WTC11 (cell line): ENCODE measurements around the gene CYYR1. TPM values are rescaled to one million over a fixed set of nuclear protein-coding genes. Genes with fewer than 3 reads are reported as not detected.

ENCODE experiments used
- ATAC-seq: fragments of 200-7000 bp; cut with Tn5 transposase; 2 replicates; pipeline ENCODE4 v1.10.0; 2021; ENCODE audit warnings: mild to moderate bottlenecking, moderate library complexity
- CTCF ChIA-PET: fragments of 300-600 bp; sonication (Branson Sonifier 250); formaldehyde crosslinking; loops from one replicate; lab custom pipeline; 2021; ENCODE audit warnings: antibody characterized with exemption; lab: Charles Lee
- POLR2A ChIA-PET: fragments of 350-600 bp; sonication (Branson Sonifier 250); formaldehyde crosslinking; loops from one replicate; lab custom pipeline; 2021; ENCODE audit warnings: antibody characterized with exemption; lab: Charles Lee
- DNase-seq: peaks from one replicate; pipeline ENCODE4 v3.0.0; 2021; ENCODE audit warnings: low spot score
- H3K27ac Mint-ChIP-seq: 2 replicates; pipeline ENCODE4 v1.8.0; 2021; ENCODE audit warnings: mixed read lengths
- H3K27me3 Mint-ChIP-seq: 2 replicates; pipeline ENCODE4 v1.8.0; 2021; ENCODE audit warnings: low read depth, mild to moderate bottlenecking, moderate library complexity, mixed read lengths
- H3K36me3 Mint-ChIP-seq: 2 replicates; pipeline ENCODE4 v1.8.0; 2021; ENCODE audit warnings: mixed read lengths
- H3K4me1 Mint-ChIP-seq: 2 replicates; pipeline ENCODE4 v1.8.0; 2022; ENCODE audit warnings: mixed read lengths
- H3K4me3 Mint-ChIP-seq: 2 replicates; pipeline ENCODE4 v1.8.0; 2021; ENCODE audit warnings: mild to moderate bottlenecking, moderate library complexity, mixed read lengths
- H3K9me3 Mint-ChIP-seq: 2 replicates; pipeline ENCODE4 v1.8.0; 2021; ENCODE audit warnings: mixed read lengths
- ATF1 ChIP-seq: sonication (generic); formaldehyde crosslinking; IDR thresholded peaks from 2 replicates; pipeline ENCODE4 v1.8.1; 2023; ENCODE audit warnings: mild to moderate bottlenecking, moderate library complexity, missing genetic modification reagents
- CDX4 ChIP-seq: fragments of 250-450 bp; sonication (Bioruptor Pico); IDR thresholded peaks from 2 replicates; pipeline ENCODE4 v1.9.0; 2021; ENCODE audit warnings: moderate library complexity, mild to moderate bottlenecking, inconsistent platforms, borderline replicate concordance
- CREB1 ChIP-seq: sonication (generic); formaldehyde crosslinking; IDR thresholded peaks from 2 replicates; pipeline ENCODE4 v1.8.0; 2023; ENCODE audit warnings: mild to moderate bottlenecking, missing genetic modification reagents
- CREM ChIP-seq: sonication (generic); formaldehyde crosslinking; IDR thresholded peaks from 2 replicates; pipeline ENCODE4 v1.8.1; 2022; ENCODE audit warnings: mild to moderate bottlenecking, missing genetic modification reagents, moderate library complexity
- ESRRA ChIP-seq: sonication (generic); formaldehyde crosslinking; IDR thresholded peaks from 2 replicates; pipeline ENCODE4 v1.8.1; 2022; ENCODE audit warnings: mild to moderate bottlenecking, missing genetic modification reagents, borderline replicate concordance
- ETV6 ChIP-seq: sonication (generic); formaldehyde crosslinking; IDR thresholded peaks from 2 replicates; pipeline ENCODE4 v1.8.1; 2022; ENCODE audit warnings: mild to moderate bottlenecking, missing genetic modification reagents
- FOXJ3 ChIP-seq: sonication (generic); formaldehyde crosslinking; IDR thresholded peaks from 2 replicates; pipeline ENCODE4 v1.9.0; 2021; ENCODE audit warnings: missing genetic modification reagents, mild to moderate bottlenecking, borderline replicate concordance
- FOXK1 ChIP-seq: sonication (generic); formaldehyde crosslinking; IDR thresholded peaks from 2 replicates; pipeline ENCODE4 v1.8.0; 2022; ENCODE audit warnings: mild to moderate bottlenecking, moderate library complexity, missing genetic modification reagents
- FOXP1 ChIP-seq: sonication (generic); formaldehyde crosslinking; IDR thresholded peaks from 2 replicates; pipeline ENCODE4 v1.8.0; 2022; ENCODE audit warnings: missing genetic modification reagents, mild to moderate bottlenecking, moderate library complexity, borderline replicate concordance
- GTF2I ChIP-seq: fragments of 250-450 bp; sonication (Bioruptor Pico); conservative IDR thresholded peaks from 2 replicates; pipeline ENCODE4 v1.4.0; 2021; ENCODE audit warnings: mild to moderate bottlenecking
- HMGXB4 ChIP-seq: sonication (generic); formaldehyde crosslinking; IDR thresholded peaks from 2 replicates; pipeline ENCODE4 v1.8.1; 2023; ENCODE audit warnings: mild to moderate bottlenecking, moderate library complexity, missing genetic modification reagents
- IRF2 ChIP-seq: sonication (generic); formaldehyde crosslinking; IDR thresholded peaks from 2 replicates; pipeline ENCODE4 v1.8.0; 2022; ENCODE audit warnings: low read depth, missing genetic modification reagents, borderline replicate concordance
- JAZF1 ChIP-seq: fragments of 250-450 bp; sonication (Bioruptor Pico); IDR thresholded peaks from 2 replicates; pipeline ENCODE4 v1.9.0; 2021; ENCODE audit warnings: moderate library complexity, mild to moderate bottlenecking, inconsistent platforms
- KAT7 ChIP-seq: sonication (generic); formaldehyde crosslinking; IDR thresholded peaks from 2 replicates; pipeline ENCODE4 v1.8.1; 2023; ENCODE audit warnings: missing genetic modification reagents, mild to moderate bottlenecking, borderline replicate concordance
- NFYB ChIP-seq: sonication (generic); formaldehyde crosslinking; conservative IDR thresholded peaks from 2 replicates; pipeline ENCODE4 v1.8.0; 2022; ENCODE audit warnings: low read depth, missing genetic modification reagents
- OVOL2 ChIP-seq: fragments of 250-450 bp; sonication (Bioruptor Pico); IDR thresholded peaks from 2 replicates; pipeline ENCODE4 v1.9.0; 2021; ENCODE audit warnings: mild to moderate bottlenecking, borderline replicate concordance
- SMAD3 ChIP-seq: sonication (generic); formaldehyde crosslinking; IDR thresholded peaks from 2 replicates; pipeline ENCODE4 v1.8.0; 2022; ENCODE audit warnings: missing genetic modification reagents, mild to moderate bottlenecking, borderline replicate concordance
- SOX15 ChIP-seq: fragments of 250-450 bp; sonication (Bioruptor Pico); IDR thresholded peaks from 2 replicates; pipeline ENCODE4 v1.9.0; 2021; ENCODE audit warnings: mild to moderate bottlenecking
- TCF7 ChIP-seq: sonication (generic); formaldehyde crosslinking; IDR thresholded peaks from 2 replicates; pipeline ENCODE4 v1.8.0; 2022; ENCODE audit warnings: mild to moderate bottlenecking, low read depth, missing genetic modification reagents, moderate library complexity
- USF2 ChIP-seq: sonication (generic); formaldehyde crosslinking; IDR thresholded peaks from 2 replicates; pipeline ENCODE4 v1.8.1; 2023; ENCODE audit warnings: mild to moderate bottlenecking, missing genetic modification reagents, moderate library complexity
- ZNF121 ChIP-seq: sonication (generic); formaldehyde crosslinking; IDR thresholded peaks from 2 replicates; pipeline ENCODE4 v1.8.0; 2023; ENCODE audit warnings: missing genetic modification reagents
- ZNF396 ChIP-seq: fragments of 250-450 bp; sonication (Bioruptor Pico); IDR thresholded peaks from 2 replicates; pipeline ENCODE4 v1.8.0; 2021; ENCODE audit warnings: mild to moderate bottlenecking, moderate library complexity, borderline replicate concordance
- total RNA-seq: library from RNA; stranded (reverse); gene quantifications from 3 replicates; pipeline ENCODE4 v1.2.3, GENCODE V29; 2021
- TF ChIP-seq, protein P1 (sequence below): sonication (generic); formaldehyde crosslinking; IDR thresholded peaks from 2 replicates; pipeline ENCODE4 v1.8.1; 2023; ENCODE audit warnings: mild to moderate bottlenecking, missing genetic modification reagents, borderline replicate concordance
- TF ChIP-seq, protein P2 (sequence below): fragments of 250-450 bp; sonication (Bioruptor Pico); IDR thresholded peaks from 2 replicates; pipeline ENCODE4 v2.1.2; 2022; ENCODE audit warnings: mild to moderate bottlenecking, moderate library complexity
- TF ChIP-seq, protein P3 (sequence below): sonication (generic); formaldehyde crosslinking; IDR thresholded peaks from 2 replicates; pipeline ENCODE4 v1.8.1; 2023; ENCODE audit warnings: mild to moderate bottlenecking, missing genetic modification reagents

The CYYR1 gene
- total RNA-seq, 1 experiment from 2014 or later, result 29.3 TPM

DNA sequence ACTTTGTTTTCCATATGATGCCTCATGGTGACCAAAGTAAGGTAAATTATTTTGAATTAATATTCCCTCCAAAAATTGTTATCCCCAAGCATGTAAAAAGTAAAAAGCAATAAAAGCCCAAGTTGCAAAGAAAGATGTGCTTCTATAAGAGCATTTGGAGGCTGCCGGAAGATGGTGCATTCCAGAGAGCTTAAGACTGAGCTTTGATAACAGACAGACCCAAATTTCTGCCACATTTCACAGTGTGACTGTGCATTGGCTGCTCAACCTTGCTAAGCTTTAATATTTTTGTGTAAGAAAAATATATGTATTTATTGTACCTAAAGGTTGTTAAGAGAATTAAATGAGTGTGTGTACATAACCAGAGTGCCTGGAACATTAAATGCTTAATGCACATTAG, 67.9 kb downstream of the CYYR1 start:
- Mint-ChIP-seq H3K4me3 (no peak overlapping the region), H3K27me3 (no peaks in the 10 kb centered on the region), H3K27ac (no peak overlapping the region), H3K4me1 (no peaks in the 10 kb centered on the region), H3K36me3 (no peaks in the 10 kb centered on the region), H3K9me3 (peaks cover 3% of the 10 kb centered on the region; the same call in 1 of the 2 replicates)
- POLR2A ChIA-PET, result no interaction called here
- ATAC-seq, result no peak
- CTCF ChIA-PET, result interaction anchor here (0.6 kb wide), 1 partner anchor 9 kb away, joined by 3 read pairs; no protein-coding TSS in a partner anchor
- TF ChIP-seq ZNF121 (CRISPR knock-in tag), result no peak
- TF ChIP-seq SMAD3 (CRISPR knock-in tag), result no peak
- TF ChIP-seq ATF1, result no peak
- no peak for TF ChIP-seq FOXK1 (CRISPR knock-in tag)
- no peak for TF ChIP-seq GTF2I (CRISPR knock-in tag)
- TF ChIP-seq ETV6, result no peak
- TF ChIP-seq, protein P1, sequence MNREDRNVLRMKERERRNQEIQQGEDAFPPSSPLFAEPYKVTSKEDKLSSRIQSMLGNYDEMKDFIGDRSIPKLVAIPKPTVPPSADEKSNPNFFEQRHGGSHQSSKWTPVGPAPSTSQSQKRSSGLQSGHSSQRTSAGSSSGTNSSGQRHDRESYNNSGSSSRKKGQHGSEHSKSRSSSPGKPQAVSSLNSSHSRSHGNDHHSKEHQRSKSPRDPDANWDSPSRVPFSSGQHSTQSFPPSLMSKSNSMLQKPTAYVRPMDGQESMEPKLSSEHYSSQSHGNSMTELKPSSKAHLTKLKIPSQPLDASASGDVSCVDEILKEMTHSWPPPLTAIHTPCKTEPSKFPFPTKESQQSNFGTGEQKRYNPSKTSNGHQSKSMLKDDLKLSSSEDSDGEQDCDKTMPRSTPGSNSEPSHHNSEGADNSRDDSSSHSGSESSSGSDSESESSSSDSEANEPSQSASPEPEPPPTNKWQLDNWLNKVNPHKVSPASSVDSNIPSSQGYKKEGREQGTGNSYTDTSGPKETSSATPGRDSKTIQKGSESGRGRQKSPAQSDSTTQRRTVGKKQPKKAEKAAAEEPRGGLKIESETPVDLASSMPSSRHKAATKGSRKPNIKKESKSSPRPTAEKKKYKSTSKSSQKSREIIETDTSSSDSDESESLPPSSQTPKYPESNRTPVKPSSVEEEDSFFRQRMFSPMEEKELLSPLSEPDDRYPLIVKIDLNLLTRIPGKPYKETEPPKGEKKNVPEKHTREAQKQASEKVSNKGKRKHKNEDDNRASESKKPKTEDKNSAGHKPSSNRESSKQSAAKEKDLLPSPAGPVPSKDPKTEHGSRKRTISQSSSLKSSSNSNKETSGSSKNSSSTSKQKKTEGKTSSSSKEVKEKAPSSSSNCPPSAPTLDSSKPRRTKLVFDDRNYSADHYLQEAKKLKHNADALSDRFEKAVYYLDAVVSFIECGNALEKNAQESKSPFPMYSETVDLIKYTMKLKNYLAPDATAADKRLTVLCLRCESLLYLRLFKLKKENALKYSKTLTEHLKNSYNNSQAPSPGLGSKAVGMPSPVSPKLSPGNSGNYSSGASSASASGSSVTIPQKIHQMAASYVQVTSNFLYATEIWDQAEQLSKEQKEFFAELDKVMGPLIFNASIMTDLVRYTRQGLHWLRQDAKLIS (CRISPR knock-in tag), result no peak
- TF ChIP-seq TCF7, result no peak
- no peak for TF ChIP-seq ESRRA
- no peak for TF ChIP-seq JAZF1 (CRISPR knock-in tag)
- TF ChIP-seq HMGXB4 (CRISPR knock-in tag), result no peak
- TF ChIP-seq FOXJ3, result no peak
- no peak for TF ChIP-seq IRF2 (CRISPR knock-in tag)
- TF ChIP-seq OVOL2 (CRISPR knock-in tag), result no peak
- TF ChIP-seq CREB1 (CRISPR knock-in tag), result no peak
- TF ChIP-seq NFYB (CRISPR knock-in tag), result no peak
- TF ChIP-seq, protein P2, sequence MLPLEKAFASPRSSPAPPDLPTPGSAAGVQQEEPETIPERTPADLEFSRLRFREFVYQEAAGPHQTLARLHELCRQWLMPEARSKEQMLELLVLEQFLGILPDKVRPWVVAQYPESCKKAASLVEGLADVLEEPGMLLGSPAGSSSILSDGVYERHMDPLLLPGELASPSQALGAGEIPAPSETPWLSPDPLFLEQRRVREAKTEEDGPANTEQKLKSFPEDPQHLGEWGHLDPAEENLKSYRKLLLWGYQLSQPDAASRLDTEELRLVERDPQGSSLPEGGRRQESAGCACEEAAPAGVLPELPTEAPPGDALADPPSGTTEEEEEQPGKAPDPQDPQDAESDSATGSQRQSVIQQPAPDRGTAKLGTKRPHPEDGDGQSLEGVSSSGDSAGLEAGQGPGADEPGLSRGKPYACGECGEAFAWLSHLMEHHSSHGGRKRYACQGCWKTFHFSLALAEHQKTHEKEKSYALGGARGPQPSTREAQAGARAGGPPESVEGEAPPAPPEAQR (CRISPR knock-in tag), result no peak
- TF ChIP-seq USF2 (CRISPR knock-in tag), result no peak
- TF ChIP-seq KAT7 (CRISPR knock-in tag), result no peak
- DNase-seq, result no peak

GRCh38 chr21:26503414-26503813, 69.7 kb downstream of the CYYR1 start:
- ChIA-PET CTCF (no interaction called here), POLR2A (no interaction called here)
- H3K9me3 Mint-ChIP-seq, result peaks cover 18% of the 10 kb centered on the region
- H3K4me3 Mint-ChIP-seq, result no peak overlapping the region
- H3K4me1 Mint-ChIP-seq, result no peaks in the 10 kb centered on the region
- TF ChIP-seq, protein P3, sequence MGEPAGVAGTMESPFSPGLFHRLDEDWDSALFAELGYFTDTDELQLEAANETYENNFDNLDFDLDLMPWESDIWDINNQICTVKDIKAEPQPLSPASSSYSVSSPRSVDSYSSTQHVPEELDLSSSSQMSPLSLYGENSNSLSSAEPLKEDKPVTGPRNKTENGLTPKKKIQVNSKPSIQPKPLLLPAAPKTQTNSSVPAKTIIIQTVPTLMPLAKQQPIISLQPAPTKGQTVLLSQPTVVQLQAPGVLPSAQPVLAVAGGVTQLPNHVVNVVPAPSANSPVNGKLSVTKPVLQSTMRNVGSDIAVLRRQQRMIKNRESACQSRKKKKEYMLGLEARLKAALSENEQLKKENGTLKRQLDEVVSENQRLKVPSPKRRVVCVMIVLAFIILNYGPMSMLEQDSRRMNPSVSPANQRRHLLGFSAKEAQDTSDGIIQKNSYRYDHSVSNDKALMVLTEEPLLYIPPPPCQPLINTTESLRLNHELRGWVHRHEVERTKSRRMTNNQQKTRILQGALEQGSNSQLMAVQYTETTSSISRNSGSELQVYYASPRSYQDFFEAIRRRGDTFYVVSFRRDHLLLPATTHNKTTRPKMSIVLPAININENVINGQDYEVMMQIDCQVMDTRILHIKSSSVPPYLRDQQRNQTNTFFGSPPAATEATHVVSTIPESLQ, result no peak
- TF ChIP-seq, protein P2 (CRISPR knock-in tag), result no peak
- TF ChIP-seq ZNF396 (CRISPR knock-in tag), result no peak
- TF ChIP-seq CDX4, result no peak
- no peak for TF ChIP-seq CREM (CRISPR knock-in tag)
- no peak for TF ChIP-seq TCF7
- TF ChIP-seq FOXP1 (CRISPR knock-in tag), result no peak
- TF ChIP-seq SOX15 (CRISPR knock-in tag), result no peak
- DNase-seq (no peak), ATAC-seq (no peak)
- no peak overlapping the region for H3K27ac Mint-ChIP-seq
- H3K27me3 Mint-ChIP-seq, result no peaks in the 10 kb centered on the region
- H3K36me3 Mint-ChIP-seq, result no peaks in the 10 kb centered on the region; the same call in none of the 2 replicates
